Measurements from ENCODE around the gene RAMP2. TPM values are rescaled to one million over a fixed set of nuclear protein-coding genes. Genes with fewer than 3 reads are reported as not detected.

The RAMP2 gene, protein sequence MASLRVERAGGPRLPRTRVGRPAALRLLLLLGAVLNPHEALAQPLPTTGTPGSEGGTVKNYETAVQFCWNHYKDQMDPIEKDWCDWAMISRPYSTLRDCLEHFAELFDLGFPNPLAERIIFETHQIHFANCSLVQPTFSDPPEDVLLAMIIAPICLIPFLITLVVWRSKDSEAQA
- total RNA-seq (10 to 100 TPM in 6 of 7 donors, 1 to 10 TPM in 1; 4.4 to 53.7 (median 19.6) TPM), polyA plus RNA-seq (10 to 100 TPM; 39.6 to 98.5 TPM)
- long read RNA-seq, donor 1, transcript RAMP2-201 (4 exons, 780 nt): major isoform, 8 of 11 reads
- long read RNA-seq, donor 1, partial matches to known transcripts: 0 of 11 reads
- long read RNA-seq, donor 1, other reads (novel, unspliced or antisense): 1 of 11 reads
- long read RNA-seq, donor 2, transcript RAMP2-201 (4 exons, 780 nt): major isoform, 41 of 47 reads
- long read RNA-seq, donor 2, partial matches to known transcripts: 0 of 47 reads
- long read RNA-seq, donor 2, other reads (novel, unspliced or antisense): 0 of 47 reads
- long read RNA-seq, donor 3, transcript RAMP2-201 (4 exons, 780 nt): major isoform, 10 of 16 reads
- long read RNA-seq, donor 3, partial matches to known transcripts: 0 of 16 reads
- long read RNA-seq, donor 3, other reads (novel, unspliced or antisense): 2 of 16 reads

- peak; percentile 41 to 69 (median 45) for DNase-seq
- intact Hi-C loops (cut with DNase I): loop anchor here (5.0 to 10.0 kb wide), 3 partner anchors 39 to 179 kb away; no protein-coding TSS in a partner anchor
- Histone ChIP-seq H3K4me3 (peak within 1 kb of the TSS; percentile 39), H3K9me3 (no peaks in the 10 kb centered on the region), H3K27ac (peak within 1 kb of the TSS in 1 of 2 donors; percentile 14), H3K4me1 (ENCODE audit: insufficient read depth) (peaks cover 4% of the 10 kb centered on the region), H3K36me3 (no peaks in the 10 kb centered on the region), H3K27me3 (no peaks in the 10 kb centered on the region)
- TF ChIP-seq POLR2A (IDR thresholded peaks at IDR 0.05) (no peak), CTCF (IDR thresholded peaks at IDR 0.05) (no peak), EP300 (IDR thresholded peaks at IDR 0.05) (no peak)
- 1 to 3% (median 1%) methylated on average over 42 to 84 of the region's 92 CpGs for WGBS, 3 donors
Observed at GRCh38 chr17:42760652-42761581, at the start of gene RAMP2. Gene RAMP2, plus strand, starts transcription at chr17:42761227. Its CDS starts 35 bp downstream, at chr17:42761262.

GRCh38 chr17:42720996-42721583 is 39.9 kb upstream of the RAMP2 start:
- intact Hi-C loops (cut with DNase I): loop anchor here (5.0 to 10.0 kb wide), 4 partner anchors 41 to 224 kb away; partner anchors contain the start of genes RAMP2 (in 3 of the 4) and BECN1 (in 1 of the 4)
- Histone ChIP-seq H3K36me3 (peaks cover 2% of the 10 kb centered on the region), H3K4me3 (no peak overlapping the region), H3K9me3 (no peaks in the 10 kb centered on the region), H3K27me3 (no peaks in the 10 kb centered on the region), H3K4me1 (ENCODE audit: insufficient read depth) (no peaks in the 10 kb centered on the region), H3K27ac (no peak overlapping the region)
- TF ChIP-seq CTCF (IDR thresholded peaks at IDR 0.05): peak in 2 of 3 donors; percentile 61 to 75
- no peak for TF ChIP-seq EP300 (IDR thresholded peaks at IDR 0.05)
- 8 to 13% (median 12%) methylated on average over 2 of the region's 2 CpGs for WGBS, 3 donors
- no peak for DNase-seq

DNA sequence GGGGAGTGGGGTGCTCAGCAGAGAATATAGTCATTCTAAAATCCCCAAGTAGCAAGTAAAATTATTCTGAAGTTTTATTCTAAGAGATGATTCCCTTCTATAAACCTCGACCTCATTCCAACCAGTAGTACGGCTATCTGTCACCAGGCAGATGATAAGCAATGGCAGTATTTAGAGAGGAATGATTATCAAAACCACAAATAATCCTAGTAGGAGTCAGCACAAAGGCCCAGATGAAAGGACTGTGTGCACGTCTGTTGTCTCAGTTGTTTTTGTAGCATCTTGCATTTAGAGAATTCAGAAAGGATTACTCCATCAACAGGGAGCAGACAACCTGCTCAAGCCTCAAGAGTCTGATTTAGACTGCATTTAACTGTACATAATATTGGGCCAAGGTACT is 37.4 kb upstream of the RAMP2 start:
- TF ChIP-seq EP300 (IDR thresholded peaks at IDR 0.05): no peak
- TF ChIP-seq POLR2A (IDR thresholded peaks at IDR 0.05): no peak
- no peak for TF ChIP-seq CTCF (IDR thresholded peaks at IDR 0.05)
- H3K27ac ChIP-seq: no peak overlapping the region
- H3K9me3 ChIP-seq: no peaks in the 10 kb centered on the region
- no peak overlapping the region for H3K4me3 ChIP-seq
- no peaks in the 10 kb centered on the region for H3K4me1 ChIP-seq (ENCODE audit: insufficient read depth)
- WGBS, 3 donors: 57 to 74% (median 63%) methylated on average over 3 of the region's 3 CpGs
- no peak for DNase-seq
- intact Hi-C loops (cut with DNase I): loop anchor here (5.0 to 10.0 kb wide), 4 partner anchors 39 to 221 kb away; partner anchors contain the start of genes RAMP2 (in 3 of the 4) and BECN1 (in 1 of the 4)
- H3K36me3 ChIP-seq: peaks cover 2% of the 10 kb centered on the region
- H3K27me3 ChIP-seq: no peaks in the 10 kb centered on the region

All from ovary (tissue), 10 donors.